NCI-H226 (cell line): ENCODE measurements around the gene INO80B.
"Not testable (repeated sequence)": the region's sequence is repeated elsewhere in the genome, so short reads cannot be mapped to it uniquely, and the experiment has no call there.

Experiments used
- DNase-seq: peaks from one replicate; pipeline ENCODE4 v3.0.0-alpha.2; 2015

The INO80B gene

GRCh38 chr2:74454654-74455511 lies at the start of gene INO80B:
INO80B (plus strand) TSS chr2:74455087; CDS start chr2:74455117, 30 bp downstream.
- peak; percentile 87 for DNase-seq

GRCh38 chr2:74406035-74406434 lies 48.9 kb upstream of the INO80B start:
- DNase-seq: peak; percentile 59

GRCh38 chr2:74407682-74408081 lies 47.2 kb upstream of the INO80B start:
- no peak for DNase-seq

- DNase-seq: no peak
These were observed 41.7 kb upstream of the INO80B start for GRCh38 chr2:74413001-74413698.

- DNase-seq: no peak
These were observed 40.4 kb upstream of the INO80B start for GRCh38 chr2:74414441-74414840.

GRCh38 chr2:74414881-74415761 lies 39.8 kb upstream of the INO80B start:
- DNase-seq: no peak

- no peak for DNase-seq
These were observed 39.0 kb upstream of the INO80B start for GRCh38 chr2:74415762-74416395.

- no peak for DNase-seq
These were observed 38.1 kb upstream of the INO80B start for GRCh38 chr2:74416778-74417177.

- DNase-seq: no peak
These were observed 37.7 kb upstream of the INO80B start for GRCh38 chr2:74417197-74417596.

GRCh38 chr2:74417763-74418162 lies 37.1 kb upstream of the INO80B start:
- no peak for DNase-seq

- DNase-seq: no peak
These were observed 36.6 kb upstream of the INO80B start for GRCh38 chr2:74418312-74418711.

- DNase-seq: no peak
These were observed 35.5 kb upstream of the INO80B start for GRCh38 chr2:74419345-74419744.

GRCh38 chr2:74420006-74420405 lies 34.9 kb upstream of the INO80B start:
- DNase-seq: no peak

- not testable (repeated sequence) for DNase-seq
These were observed 34.3 kb upstream of the INO80B start for GRCh38 chr2:74420443-74421103.

- DNase-seq: peak; percentile 85
These were observed 33.5 kb upstream of the INO80B start, which contains the start of the genes C2orf81 and WDR54 for GRCh38 chr2:74421221-74421870. C2orf81 (minus strand) TSS chr2:74421619; CDS start chr2:74421560, 59 bp downstream. WDR54 (plus strand) TSS chr2:74421730; CDS start chr2:74422154, 424 bp downstream.

GRCh38 chr2:74423231-74424095 lies 31.4 kb upstream of the INO80B start:
- no peak for DNase-seq

GRCh38 chr2:74424139-74424992 lies 30.5 kb upstream of the INO80B start:
- no peak for DNase-seq

GRCh38 chr2:74424995-74425406 lies 29.9 kb upstream of the INO80B start:
- no peak for DNase-seq

GRCh38 chr2:74425523-74425922 lies 29.4 kb upstream of the INO80B start:
- DNase-seq: no peak
